Activated effector memory CD4-positive, alpha-beta T cell treated with Interleukin-2 at 50 U/mL for 16 hours (primary cell): ENCODE data around the gene CD2.
A peak's percentile ranks its signal among the peaks of the same experiment; 100 is the strongest.

Source experiments
- DNase-seq: peaks from one replicate; pipeline ENCODE4 v3.0.0-alpha.2; 2020

CD2 gene, protein sequence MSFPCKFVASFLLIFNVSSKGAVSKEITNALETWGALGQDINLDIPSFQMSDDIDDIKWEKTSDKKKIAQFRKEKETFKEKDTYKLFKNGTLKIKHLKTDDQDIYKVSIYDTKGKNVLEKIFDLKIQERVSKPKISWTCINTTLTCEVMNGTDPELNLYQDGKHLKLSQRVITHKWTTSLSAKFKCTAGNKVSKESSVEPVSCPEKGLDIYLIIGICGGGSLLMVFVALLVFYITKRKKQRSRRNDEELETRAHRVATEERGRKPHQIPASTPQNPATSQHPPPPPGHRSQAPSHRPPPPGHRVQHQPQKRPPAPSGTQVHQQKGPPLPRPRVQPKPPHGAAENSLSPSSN

DNA sequence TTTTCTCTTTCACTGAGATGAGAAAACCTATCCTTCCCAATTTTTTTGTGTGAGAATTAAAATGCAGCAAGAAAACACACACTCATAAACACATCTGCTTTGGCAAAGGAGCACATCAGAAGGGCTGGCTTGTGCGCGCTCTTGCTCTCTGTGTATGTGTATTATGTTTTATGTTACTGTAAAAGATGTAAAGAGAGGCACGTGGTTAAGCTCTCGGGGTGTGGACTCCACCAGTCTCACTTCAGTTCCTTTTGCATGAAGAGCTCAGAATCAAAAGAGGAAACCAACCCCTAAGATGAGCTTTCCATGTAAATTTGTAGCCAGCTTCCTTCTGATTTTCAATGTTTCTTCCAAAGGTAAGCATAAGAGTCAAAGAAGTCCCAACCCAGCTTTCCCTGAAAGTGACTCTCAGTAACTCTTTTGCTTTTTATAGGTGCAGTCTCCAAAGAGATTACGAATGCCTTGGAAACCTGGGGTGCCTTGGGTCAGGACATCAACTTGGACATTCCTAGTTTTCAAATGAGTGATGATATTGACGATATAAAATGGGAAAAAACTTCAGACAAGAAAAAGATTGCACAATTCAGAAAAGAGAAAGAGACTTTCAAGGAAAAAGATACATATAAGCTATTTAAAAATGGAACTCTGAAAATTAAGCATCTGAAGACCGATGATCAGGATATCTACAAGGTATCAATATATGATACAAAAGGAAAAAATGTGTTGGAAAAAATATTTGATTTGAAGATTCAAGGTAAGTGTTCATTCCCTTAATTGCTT is at the start of gene CD2:
CD2 (plus strand) TSS at position 233 of the 780 bp plus-strand sequence; CDS start at position 296, 63 bp downstream.
- DNase-seq = no peak

DNA sequence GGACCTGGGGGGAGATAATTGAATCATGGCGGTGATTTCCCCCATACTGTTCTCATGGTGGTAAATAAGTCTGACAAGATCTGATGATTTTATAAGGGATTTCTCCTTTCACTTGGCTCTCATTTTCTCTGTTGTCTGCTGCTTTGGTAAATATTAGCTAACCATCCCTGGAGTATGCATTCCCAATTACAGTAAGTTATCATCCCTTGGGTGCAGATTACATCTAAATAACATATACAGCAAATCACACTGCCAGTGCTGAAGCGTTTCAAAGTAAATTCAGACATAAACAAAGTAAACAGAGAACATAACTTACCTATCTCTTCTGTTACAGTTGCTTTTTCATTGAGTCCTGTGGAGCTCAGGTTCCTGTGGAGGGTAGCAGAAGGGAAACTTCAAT is 48.1 kb upstream of the CD2 start:
- DNase-seq = no peak

DNA sequence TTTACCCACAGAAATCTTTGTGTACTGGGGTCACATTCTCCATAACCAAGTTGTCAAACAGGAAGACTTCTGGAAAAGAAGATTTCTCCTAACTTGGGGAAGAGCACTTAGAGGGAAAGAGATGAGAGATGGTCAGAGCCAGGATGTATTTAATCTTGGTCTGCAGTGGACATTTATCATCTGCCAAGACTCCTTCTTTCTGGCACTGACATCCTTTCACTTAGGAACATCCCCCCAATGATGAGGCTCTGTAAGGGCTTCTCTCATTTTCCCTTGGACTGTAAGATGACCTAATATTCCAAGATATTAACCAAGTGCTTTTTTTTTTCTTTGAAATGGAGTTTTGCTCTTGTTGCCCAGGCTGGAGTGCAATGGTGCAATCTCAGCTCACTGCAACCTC is 47.4 kb upstream of the CD2 start:
- no peak for DNase-seq

DNA sequence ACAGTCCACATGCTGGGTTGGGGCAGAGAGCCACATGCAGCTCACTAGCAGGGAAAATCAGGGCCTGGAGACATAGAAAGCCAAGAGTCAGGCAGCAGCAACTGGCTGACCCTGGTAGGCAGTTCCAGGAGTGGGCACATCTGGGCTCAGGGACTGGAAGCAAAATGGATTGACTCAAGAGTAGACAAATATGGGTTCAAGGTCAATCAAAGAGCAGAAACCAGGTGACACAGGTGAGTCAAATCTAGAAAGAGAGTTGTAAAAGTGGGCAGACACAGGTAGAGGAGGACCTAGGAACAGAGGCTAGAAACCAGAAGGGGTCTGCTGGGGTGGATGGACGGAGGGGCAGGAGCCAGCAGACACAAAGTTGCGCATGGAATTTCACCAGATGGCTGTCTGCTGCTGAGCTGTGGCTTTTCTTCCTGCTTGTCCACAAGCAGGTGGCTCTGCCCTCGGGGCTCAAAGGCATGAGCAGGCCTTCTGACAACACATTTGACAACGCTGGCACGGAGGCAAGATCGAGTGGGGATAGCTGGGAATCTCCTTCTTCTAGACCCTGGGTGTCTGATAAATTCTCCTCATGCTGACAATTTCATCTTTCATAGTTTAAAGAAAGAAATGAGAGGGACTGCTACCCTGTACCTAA is 45.9 kb upstream of the CD2 start:
- no peak for DNase-seq

DNA sequence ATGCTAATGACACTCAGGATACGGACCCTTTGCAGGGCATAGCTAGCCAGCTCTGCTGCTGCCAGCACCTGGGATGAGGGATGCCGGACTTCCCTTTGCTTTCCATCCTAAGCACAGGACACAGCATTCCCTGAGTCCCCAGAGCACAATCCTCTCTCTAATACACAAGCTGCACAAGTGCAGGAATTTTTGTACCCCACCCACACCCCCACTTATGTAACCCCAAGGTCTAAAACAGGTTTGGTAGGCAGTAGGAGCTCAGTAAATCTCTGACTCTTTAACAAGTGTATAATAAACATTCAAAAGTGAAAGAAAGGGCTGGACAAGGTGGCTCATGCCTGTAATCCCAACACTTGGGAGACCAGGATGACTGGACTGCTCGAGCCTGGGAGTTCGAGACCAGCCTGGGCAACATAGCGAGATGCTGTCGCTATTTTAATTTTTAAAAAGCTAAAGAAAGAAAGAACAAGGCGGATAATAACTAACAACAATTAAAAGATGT is 44.5 kb upstream of the CD2 start:
- DNase-seq = no peak

DNA sequence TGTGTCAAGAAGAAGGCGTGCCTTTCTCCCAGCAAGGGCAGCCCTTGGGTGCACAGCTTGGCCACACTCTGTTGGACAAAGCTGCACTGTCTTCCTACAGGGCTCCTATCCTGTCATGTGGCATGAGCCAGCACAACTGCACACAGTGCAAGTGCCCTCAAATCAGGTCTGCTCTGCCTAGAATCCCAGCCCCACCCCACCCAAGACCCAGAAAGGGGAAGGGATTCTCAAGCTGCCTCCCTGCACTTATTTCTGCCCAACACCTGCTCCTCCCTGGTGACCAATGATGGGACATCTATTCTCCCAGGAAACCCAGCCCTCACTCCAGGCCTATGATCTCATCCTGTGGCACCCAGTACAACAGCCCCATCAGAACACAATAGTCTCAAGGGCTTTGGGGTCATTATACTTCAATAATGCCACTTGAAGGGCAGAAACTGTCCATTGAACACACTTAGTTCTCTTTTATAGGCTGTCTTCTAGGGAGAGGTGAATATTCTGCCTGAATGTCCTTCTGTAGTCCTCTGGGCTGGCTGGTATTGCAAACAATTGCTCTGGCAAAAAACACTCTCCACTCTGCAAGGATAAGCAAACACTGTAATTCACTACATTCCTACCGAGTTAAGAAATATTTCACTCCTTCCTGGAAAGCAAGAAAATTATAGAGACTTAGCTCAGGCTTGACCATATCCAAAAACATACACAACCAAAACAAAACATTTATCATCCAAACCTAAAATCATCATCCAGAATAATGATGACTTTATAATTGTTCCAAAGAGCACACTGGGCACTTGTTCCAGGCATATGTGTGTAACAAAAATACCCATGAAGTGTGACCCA is 43.6 kb upstream of the CD2 start:
- no peak for DNase-seq

DNA sequence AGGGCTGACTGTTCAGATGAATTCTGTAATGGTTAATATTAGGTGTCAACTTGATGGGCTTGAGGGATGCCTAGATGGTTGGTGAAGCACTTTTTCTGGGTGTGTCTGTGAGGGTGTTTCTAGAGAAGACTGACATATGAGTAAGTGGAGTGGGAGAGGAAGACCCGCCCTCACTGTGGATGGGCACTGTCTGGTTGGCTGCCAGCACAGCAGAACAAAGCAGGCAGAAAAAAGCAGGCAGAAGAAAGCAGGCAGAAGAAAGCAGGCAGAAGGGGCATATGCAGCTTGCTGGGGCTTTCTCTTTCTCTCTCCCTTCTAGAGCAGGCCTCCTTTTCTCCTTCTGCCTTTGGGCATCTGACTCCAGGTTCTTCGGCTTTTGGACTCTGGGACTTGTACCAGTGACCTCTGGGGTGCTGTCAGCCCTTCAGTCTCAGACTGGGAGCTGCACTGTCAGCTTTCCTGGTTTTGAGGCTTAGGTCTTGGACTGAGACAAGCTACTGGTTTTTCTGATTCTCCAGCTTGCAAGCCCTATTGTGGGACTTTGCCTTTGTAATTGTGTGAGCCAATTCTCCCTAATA is 42.9 kb upstream of the CD2 start:
- DNase-seq = no peak

DNA sequence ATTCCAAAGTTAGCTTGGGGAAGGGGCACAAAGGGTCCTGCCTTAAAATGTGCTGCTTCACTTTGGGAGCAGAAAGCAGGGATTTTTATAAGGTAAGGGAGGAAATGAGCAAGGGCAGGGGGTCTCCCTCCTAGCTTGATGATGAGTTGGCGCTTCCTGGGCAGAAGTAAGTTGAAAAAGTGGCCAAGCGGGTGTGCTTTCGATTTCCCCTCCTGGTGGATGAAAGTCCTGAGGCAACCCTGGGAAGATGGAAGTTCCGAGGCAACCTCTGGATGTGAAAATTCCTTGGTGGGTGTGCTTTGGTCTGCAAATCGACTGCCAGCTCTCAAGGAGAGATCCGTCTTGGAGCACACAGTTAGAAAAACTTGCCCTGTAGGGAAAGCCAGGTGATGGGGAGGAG is 41.7 kb upstream of the CD2 start:
- no peak for DNase-seq

DNA sequence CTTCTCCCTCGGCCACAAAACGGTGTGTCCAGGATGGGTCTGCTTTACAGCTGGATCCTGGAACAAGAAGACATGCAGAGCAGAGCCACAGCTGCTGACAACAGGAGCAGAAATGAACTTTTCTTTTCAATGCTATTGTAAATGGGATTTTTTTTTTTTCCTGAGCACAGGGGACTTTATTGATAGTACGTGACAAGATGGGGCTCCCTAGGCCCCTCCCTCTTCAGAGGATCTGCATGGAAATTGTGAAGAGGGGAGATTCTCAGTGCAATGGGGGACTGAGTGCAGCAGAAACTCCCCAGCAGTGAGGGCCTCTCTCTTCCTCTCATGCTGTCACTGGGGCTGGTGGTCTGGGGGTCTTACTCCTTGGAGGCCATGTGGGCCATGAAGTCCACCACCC is 40.8 kb upstream of the CD2 start:
- DNase-seq = no peak

DNA sequence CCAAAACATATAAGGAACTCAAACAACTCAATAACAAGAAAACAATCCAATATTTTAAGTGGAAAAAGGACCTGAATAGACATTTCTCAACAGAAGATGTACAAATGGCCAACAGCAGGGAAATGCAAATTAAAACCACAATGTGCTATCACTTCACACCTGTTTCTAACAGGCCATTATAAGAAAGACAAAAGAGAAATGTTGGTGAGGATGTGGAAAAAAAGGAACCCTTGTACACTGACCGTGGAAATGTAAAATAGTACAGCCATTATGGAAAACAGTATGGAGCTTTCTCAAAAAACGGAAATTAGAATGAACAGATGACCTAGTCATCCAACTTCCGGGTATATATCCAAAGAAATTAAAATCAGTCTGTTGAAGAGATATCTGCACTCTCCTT is 37.8 kb upstream of the CD2 start:
- DNase-seq = no peak

DNA sequence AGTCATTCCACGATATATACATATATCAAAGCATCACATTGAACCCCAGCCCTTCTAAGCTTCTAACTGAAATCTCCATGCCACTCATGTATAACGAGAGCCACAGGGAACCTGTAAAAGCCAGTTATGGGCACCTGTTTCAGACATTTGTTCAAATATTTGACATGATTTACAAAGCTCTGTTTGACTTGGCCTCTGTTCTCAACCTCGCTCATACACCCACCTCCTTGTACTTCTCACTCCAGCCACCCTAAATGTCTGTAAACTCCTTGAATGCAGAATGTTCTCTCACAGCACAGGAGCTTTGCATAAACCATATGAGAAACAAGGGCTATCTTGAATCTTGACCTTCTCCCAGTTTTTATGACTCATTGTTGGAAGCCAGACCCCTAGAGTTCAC is 36.9 kb upstream of the CD2 start:
- no peak for DNase-seq

DNA sequence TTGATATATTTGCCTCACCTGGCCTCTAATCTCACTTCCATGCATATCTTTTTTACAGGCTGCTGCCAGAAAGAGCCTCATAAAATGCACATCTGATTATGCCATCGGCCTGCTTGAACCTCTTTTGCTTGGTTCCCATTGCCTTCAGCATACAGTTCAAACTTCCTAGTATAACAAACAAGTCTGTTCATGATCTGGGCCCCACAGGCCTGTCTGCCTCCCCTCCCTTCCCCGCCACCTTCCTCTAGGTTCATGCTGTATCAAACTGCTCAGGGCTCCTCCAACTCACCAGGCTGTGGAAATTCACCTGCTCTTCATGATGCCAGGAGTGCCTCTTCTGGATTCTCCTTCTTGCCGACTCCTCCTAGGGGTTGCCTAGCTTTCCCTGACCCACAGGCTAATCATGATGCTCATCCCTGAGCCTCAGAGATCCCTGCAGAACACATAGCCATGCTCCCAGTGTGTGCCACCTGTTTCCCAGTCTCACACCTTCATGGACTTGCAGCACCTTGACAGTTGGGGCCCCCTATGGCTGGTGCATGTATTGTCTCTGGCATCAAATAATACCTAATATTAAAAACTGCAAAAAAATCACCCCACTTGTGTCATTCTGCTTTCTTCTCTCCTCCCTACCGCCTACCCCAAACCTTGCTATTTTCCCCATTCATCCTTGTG is 33.7 kb upstream of the CD2 start:
- no peak for DNase-seq

DNA sequence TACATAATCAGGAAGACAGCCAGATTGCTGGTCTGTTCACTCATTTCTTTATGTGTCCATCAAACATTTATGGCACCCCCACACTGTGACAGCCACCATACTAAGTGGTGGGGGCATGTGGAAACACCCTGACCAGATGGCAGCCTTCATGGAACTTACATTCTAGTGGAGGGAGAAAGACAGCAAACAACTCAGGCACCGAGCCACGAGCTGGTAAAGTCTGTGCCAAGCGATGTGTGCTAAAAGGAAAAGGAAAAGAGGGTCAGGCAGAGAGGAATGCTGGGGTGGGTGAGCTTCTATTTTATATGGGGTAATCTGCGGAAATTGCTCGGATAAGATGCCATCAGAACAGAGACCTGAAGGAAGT is 33.2 kb upstream of the CD2 start:
- DNase-seq = no peak

DNA sequence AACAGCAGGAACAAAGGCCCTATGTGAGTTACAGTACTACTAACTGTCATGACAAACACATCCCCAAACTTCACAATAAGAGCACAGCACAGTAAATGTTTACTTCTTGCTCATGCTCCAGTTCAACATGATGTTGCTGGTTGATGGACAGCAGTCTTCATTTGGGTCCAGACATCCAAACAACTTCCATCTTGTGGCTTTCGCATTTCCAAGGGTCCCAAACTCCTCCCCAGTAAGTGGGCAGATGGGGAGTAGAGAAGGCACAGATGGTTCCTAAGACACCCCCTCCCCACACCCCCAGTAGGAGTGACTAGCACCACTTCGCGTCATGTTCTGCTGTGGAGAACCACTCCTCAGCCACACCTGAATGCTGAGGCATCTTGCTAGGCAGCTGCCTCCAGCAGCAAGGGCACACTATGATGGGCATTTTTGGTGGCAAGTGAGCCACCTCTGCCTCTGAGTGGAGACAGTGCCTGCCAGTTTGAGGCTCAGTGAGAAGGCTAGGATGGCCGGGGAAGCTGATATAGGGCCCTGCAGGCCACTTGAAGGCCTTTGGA is 32.7 kb upstream of the CD2 start:
- no peak for DNase-seq

DNA sequence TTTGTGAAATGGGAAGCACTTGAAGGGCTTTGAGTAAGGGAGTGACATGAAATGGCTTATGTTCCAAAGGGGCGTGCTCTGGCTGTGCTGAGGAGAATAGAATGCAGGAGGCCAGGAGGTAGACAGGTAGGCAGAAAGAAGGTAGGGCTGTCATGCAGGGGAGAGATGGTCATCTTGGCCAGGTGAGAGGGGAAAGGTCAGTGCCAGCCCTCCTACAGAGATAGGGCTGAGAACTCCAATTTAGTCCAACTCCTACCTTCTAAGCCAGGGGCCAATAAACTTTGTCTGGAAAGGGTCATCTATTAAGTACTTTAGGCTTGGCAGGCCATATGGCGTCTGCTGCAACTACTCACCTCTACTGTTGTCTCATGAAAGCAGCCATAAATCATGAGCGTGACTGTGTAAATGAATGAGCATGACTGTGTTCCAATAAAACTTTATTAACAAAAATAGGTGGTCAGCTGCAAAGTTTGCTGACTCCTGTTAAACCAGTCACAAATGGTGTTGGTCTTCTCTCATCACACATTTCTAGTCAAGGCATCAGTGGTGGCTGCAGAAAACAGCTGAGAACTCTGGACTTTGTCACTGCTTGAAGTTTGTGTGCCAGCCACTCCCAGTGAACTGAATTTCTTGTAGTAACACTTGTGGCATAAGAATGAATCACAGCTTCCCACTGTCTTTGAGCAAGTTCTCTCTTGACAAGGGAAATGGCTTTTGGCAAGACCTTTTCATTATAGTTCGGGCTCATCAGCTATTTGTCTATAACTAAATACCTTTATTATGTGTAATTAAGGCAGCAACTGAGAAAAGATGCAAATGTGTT is 32.0 kb upstream of the CD2 start:
- no peak for DNase-seq

DNA sequence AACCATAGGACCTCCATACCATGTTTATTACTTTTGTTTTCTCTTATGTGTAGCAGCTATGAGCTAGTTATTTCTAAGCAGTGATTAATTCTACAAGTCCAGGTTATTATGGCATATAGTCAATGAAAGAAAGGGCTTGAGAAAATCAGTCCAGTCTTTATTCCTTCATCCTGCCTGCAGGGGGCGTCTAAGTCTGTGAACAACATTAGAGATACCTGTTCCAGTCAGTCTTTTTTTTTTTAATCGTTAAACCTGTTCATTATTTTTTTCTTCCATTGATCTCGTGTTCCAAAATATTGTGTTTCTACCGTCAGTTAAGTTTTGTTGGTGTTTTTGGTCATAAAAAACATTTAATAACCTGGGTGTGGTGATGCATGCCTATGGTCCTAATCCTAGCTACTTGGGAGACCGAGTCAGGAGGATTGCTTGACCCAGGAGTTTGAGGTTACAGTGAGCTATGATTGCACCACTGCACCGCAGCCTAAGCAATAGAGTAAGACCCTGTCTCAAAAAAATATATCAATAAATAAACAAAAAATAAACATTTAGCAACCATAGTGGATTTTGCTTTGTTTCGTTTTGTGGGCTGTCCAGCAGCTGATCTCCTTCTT is 29.4 kb upstream of the CD2 start:
- DNase-seq = peak; percentile 53

DNA sequence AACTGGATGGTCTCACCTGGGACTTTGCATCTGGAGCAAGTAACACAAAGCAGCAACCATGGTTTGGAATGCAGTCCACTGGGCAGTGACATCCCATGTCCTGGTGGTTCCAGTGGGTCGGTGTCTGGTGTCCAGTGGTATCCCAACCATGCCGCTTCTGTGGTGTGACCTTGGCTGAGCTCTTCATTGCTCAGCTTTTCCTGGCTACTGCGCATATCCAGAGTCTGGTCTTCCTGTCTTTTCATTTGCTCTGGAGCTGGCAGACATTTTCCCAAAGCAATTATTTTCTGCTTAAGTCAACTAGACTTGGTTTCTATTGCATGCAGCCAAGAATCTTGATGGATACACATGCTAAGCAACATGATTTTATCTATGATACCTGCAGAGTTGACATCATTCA is 28.4 kb upstream of the CD2 start:
- DNase-seq = no peak

DNA sequence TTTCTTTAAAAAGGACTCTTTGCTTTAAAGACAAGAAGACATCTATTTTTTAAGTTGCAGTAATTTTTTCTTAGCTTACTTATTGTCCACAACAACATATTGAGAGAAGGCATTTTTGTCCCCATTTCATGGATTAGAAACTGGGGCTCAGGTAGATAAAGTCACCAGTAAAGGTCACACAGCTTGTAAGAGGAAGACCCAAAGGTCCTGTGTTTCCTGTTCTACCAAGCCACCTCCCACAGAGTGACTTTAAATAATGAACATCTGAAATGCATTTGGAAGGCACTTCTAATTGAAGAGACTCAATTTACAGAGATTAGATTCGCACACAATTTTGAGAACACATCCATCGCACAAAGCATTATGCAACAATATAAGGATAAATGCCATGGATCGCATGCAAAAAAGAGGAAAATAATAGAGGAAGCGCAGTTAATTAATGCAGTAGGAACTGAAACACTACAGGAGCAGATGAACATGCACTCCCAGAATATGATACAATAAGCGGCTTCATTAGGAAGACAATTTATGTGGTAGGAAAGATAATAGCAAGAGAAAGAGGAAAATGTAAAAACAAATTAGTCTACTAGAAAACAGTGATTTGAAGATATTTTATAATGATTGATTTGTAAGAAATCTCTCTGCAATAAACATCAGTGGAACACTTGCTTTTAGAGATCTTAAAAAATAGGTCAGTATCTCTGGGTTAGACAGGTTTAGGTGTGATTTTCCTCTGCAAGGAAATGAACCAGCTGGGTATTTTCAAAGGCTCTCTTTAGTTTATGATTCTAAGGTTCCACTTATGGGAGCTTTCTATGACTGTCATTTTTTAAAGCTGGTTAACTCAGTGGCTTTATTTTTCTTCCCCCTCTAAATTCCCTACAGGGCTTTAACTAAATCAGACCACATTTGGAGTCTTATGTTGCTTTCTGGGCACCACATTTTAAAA is 27.1 kb upstream of the CD2 start:
- DNase-seq = no peak

DNA sequence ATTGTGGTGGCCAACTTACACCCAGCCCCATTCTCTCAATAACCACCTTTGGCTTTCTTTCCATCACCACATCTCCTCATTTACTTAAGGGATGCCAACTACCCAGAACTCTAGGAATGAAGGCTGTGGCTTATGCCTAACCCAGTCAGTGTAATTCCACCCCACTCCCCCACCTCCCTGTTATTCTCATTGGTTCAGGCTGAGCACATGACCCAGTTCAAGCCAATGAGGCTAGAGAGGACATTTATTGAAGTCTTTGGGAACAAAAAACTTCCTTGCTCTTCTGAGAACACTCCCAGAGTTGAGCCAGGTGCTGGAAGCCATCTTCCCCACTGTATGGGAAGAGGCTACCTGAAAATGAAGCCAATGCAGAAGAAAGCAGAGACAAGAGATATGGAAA is 22.8 kb upstream of the CD2 start:
- no peak for DNase-seq
